Measurements from ENCODE around the gene ST6GALNAC3.

DNA sequence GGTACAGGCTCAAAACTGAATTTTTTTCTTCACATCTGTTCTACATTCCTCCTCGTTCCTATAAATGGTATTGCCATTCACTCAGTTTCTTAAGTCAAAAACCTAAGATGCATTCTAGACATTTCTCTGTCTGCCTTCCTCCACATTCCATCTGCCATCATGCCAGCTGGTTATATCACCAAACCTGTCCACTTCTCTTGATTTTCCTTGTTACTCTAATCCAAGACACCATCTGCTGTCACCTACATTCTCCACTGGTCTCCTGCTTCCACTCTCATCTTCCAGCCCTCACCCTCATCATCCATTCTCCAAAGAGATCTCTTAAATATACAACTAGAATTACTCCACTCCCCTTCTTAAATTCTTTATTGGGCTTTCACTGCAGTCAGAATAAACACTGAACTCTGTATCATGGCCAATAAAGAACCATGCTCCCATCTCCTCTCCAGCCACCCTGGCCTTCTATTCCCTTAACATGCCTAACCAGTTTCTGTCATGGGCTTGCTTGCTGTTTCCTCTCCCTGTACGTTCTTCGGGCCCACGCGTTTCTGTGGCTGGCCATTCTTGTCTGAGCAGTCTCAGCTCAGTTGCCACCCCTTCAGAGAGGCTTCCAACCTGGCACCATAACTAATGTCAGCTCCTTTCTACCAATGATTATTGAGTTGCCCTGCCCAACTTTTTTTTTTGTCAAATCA is 278.3 kb downstream of the ST6GALNAC3 start:
- TF ChIP-seq, protein P1, sequence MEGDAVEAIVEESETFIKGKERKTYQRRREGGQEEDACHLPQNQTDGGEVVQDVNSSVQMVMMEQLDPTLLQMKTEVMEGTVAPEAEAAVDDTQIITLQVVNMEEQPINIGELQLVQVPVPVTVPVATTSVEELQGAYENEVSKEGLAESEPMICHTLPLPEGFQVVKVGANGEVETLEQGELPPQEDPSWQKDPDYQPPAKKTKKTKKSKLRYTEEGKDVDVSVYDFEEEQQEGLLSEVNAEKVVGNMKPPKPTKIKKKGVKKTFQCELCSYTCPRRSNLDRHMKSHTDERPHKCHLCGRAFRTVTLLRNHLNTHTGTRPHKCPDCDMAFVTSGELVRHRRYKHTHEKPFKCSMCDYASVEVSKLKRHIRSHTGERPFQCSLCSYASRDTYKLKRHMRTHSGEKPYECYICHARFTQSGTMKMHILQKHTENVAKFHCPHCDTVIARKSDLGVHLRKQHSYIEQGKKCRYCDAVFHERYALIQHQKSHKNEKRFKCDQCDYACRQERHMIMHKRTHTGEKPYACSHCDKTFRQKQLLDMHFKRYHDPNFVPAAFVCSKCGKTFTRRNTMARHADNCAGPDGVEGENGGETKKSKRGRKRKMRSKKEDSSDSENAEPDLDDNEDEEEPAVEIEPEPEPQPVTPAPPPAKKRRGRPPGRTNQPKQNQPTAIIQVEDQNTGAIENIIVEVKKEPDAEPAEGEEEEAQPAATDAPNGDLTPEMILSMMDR (IDR thresholded peaks at IDR 0.05), result no peak
- TF ChIP-seq POLR2AphosphoS5 (IDR thresholded peaks at IDR 0.05; ENCODE audit: low read depth, low read length) (no peak), TCF7L2 (IDR thresholded peaks at IDR 0.05; ENCODE audit: low read depth, low read length) (no peak), SIN3A (IDR thresholded peaks at IDR 0.05; ENCODE audit: borderline replicate concordance, insufficient read depth, low read depth, low read length) (no peak)
- TF ChIP-seq, protein P2, sequence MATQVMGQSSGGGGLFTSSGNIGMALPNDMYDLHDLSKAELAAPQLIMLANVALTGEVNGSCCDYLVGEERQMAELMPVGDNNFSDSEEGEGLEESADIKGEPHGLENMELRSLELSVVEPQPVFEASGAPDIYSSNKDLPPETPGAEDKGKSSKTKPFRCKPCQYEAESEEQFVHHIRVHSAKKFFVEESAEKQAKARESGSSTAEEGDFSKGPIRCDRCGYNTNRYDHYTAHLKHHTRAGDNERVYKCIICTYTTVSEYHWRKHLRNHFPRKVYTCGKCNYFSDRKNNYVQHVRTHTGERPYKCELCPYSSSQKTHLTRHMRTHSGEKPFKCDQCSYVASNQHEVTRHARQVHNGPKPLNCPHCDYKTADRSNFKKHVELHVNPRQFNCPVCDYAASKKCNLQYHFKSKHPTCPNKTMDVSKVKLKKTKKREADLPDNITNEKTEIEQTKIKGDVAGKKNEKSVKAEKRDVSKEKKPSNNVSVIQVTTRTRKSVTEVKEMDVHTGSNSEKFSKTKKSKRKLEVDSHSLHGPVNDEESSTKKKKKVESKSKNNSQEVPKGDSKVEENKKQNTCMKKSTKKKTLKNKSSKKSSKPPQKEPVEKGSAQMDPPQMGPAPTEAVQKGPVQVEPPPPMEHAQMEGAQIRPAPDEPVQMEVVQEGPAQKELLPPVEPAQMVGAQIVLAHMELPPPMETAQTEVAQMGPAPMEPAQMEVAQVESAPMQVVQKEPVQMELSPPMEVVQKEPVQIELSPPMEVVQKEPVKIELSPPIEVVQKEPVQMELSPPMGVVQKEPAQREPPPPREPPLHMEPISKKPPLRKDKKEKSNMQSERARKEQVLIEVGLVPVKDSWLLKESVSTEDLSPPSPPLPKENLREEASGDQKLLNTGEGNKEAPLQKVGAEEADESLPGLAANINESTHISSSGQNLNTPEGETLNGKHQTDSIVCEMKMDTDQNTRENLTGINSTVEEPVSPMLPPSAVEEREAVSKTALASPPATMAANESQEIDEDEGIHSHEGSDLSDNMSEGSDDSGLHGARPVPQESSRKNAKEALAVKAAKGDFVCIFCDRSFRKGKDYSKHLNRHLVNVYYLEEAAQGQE (IDR thresholded peaks at IDR 0.05; ENCODE audit: insufficient read depth in 1 of 2, low read depth in 2 of 2, low read length in 1 of 2), result no peak
